Small intestine (tissue), 7 donors: ENCODE measurements around the gene MEOX1. TPM values are rescaled to one million over a fixed set of nuclear protein-coding genes. Genes with fewer than 3 reads are reported as not detected.

Experiments used
- DNase-seq, 2 donors: peaks; one replicate each; pipeline versions ENCODE4 v3.0.0 to v3.0.0-alpha.2; 2013
- FAIRE-seq: peaks from 2 replicates; lab custom pipeline; 2012; peaks lifted over from hg19 to GRCh38; lab: Jason Lieb, UNC
- H3K27ac ChIP-seq, 3 donors: one replicate each; pipeline ENCODE4 v1.5.1; 2013; ENCODE audit warnings: low read length in 2 of 3, mild to moderate bottlenecking in 2 of 3, control low read depth in 1 of 3, inconsistent platforms in 1 of 3, low read depth in 1 of 3, moderate library complexity in 1 of 3
- H3K27me3 ChIP-seq, 3 donors: one replicate each; pipeline ENCODE4 v1.6.1; 2013; ENCODE audit warnings: low read length in 3 of 3, inconsistent platforms in 1 of 3; ENCODE audit not compliant: control insufficient read depth in 3 of 3, insufficient read depth in 3 of 3
- H3K36me3 ChIP-seq, 3 donors: one replicate each; pipeline ENCODE4 v1.6.1; 2013; ENCODE audit warnings: low read length in 3 of 3, inconsistent platforms in 1 of 3, low read depth in 1 of 3, mild to moderate bottlenecking in 1 of 3, moderate library complexity in 1 of 3; ENCODE audit not compliant: control insufficient read depth in 3 of 3, insufficient read depth in 2 of 3
- H3K4me1 ChIP-seq, 3 donors: one replicate each; pipeline ENCODE4 v1.6.1; 2013; ENCODE audit warnings: low read length in 2 of 3, inconsistent platforms in 1 of 3, low read depth in 1 of 3, mild to moderate bottlenecking in 1 of 3, moderate library complexity in 1 of 3; ENCODE audit not compliant: control insufficient read depth in 3 of 3, insufficient read depth in 2 of 3
- H3K4me3 ChIP-seq, 3 donors: one replicate each; pipeline ENCODE4 v1.5.1; 2013; ENCODE audit warnings: low read length in 3 of 3, control low read depth in 1 of 3, inconsistent platforms in 1 of 3, low read depth in 1 of 3, mild to moderate bottlenecking in 1 of 3, moderate library complexity in 1 of 3
- H3K9me3 ChIP-seq, 2 donors: one replicate each; pipeline ENCODE4 v1.6.1; 2013; ENCODE audit warnings: low read depth in 1 of 2, low read length in 1 of 2; ENCODE audit not compliant: control insufficient read depth in 2 of 2, insufficient read depth in 1 of 2
- WGBS, 3 donors: extraction: QIAGEN DNeasy Blood & Tissue Kit; methylation state at CpG; one replicate each; pipeline ENCODE4 v1.1.7; 2013; 5-methylcytosine and 5-hydroxymethylcytosine counted together
- polyA plus RNA-seq, 4 donors: library from polyadenylated mRNA; stranded (reverse) in 3 of 4; unstranded in 1 of 4; fragments of 200-250 nt in 3 of 4; fragments of 120-200 nt in 1 of 4; gene quantifications; one replicate each; pipeline versions ENCODE4 v1.2.1 to v1.2.3, GENCODE V29; 2013
- donor health status: healthy with polysubstance abuse.
- donor health status: control.
- donor health status: control.
- donor health status: Bipolar disorder and iron deficiency.
- donor health status: healthy.

MEOX1 gene
- polyA plus RNA-seq, 4 donors: 2.6 to 7.1 TPM; not detected in 2

GRCh38 chr17:43644081-43644480 lies 17.6 kb downstream of the MEOX1 start:
- no peaks in the 10 kb centered on the region for H3K36me3 ChIP-seq
- no peaks in the 10 kb centered on the region for H3K9me3 ChIP-seq
- H3K4me3 ChIP-seq: no peak overlapping the region
- H3K4me1 ChIP-seq: peaks cover 0 to 16% (median 0%) of the 10 kb centered on the region in 3 donors
- 64 to 85% (median 79%) methylated on average over 4 of the region's 4 CpGs for WGBS, 3 donors
- H3K27ac ChIP-seq: no peak overlapping the region
- DNase-seq: no peak
- FAIRE-seq: no peak
- H3K27me3 ChIP-seq: peaks cover 0 to 3% (median 0%) of the 10 kb centered on the region in 3 donors

DNA sequence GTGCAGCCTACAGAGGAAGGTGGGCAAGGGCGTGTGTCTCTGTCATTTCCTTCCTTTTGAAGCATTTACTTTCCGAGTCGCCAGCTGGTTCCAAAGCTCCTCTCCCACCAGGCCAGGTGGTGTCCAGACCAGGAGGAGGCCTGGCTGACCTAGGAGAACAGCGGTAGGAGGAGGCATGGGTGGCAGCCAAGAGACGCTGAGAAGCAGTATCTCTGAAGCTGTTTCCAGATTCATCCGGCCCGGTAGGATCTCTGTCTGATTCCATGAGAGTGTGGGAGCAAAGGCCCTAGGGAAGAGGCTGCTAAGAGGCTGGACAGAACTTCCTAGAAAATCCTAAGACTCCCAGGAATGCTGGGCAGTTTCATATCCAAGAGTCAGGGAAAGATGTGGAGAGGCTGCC lies 20.3 kb downstream of the MEOX1 start:
- no peak overlapping the region for H3K27ac ChIP-seq
- no peak overlapping the region for H3K4me3 ChIP-seq
- peaks cover 0 to 15% (median 0%) of the 10 kb centered on the region in 3 donors for H3K4me1 ChIP-seq
- no peaks in the 10 kb centered on the region for H3K36me3 ChIP-seq
- H3K27me3 ChIP-seq: peaks cover 0 to 3% (median 0%) of the 10 kb centered on the region in 3 donors
- 62 to 85% (median 74%) methylated on average over 7 of the region's 7 CpGs for WGBS, 3 donors
- no peak for FAIRE-seq
- no peaks in the 10 kb centered on the region for H3K9me3 ChIP-seq
- no peak for DNase-seq

DNA sequence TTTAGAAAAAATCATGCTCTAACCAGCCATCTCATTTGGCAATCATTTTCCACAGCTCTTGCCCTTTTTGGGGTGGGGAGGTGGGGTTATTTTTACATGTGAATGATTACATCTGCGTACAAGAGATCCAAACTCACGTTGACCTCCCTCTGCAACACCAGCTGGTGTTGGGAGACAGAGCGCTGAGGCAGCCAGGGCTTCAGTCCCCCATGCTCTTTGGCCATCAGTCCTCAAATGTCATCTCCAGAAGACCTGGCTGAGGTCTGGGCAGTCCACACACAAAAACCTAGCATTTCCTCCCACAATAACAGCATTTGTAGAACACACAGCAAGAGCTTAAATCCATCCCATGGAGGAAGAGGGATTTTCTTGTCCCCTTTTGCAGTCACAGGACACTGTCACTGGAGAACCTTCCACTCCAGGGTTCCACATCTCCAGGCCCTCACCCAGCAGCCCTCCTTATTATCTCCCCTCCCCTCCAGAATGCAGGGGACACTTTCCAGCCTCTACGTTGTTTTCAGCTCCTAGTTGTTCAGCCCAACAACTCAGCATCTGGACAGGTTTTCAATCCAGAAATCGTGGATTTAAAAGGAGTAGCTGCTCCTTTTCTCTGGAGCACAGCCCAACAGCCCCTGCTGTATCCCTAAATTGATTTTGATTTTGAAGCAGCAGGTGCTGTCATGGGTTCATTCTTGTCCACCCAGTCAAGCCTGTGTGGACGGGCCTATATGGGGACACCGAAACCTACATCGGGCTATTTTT lies 21.1 kb downstream of the MEOX1 start:
- Histone ChIP-seq H3K4me3 (no peak overlapping the region), H3K36me3 (no peaks in the 10 kb centered on the region), H3K9me3 (no peaks in the 10 kb centered on the region), H3K27ac (no peak overlapping the region), H3K4me1 (peaks cover 0 to 12% (median 0%) of the 10 kb centered on the region in 3 donors), H3K27me3 (peaks cover 0 to 2% (median 0%) of the 10 kb centered on the region in 3 donors)
- no peak for FAIRE-seq
- no peak for DNase-seq
- WGBS, 3 donors: 73 to 78% (median 73%) methylated on average over 8 of the region's 8 CpGs

DNA sequence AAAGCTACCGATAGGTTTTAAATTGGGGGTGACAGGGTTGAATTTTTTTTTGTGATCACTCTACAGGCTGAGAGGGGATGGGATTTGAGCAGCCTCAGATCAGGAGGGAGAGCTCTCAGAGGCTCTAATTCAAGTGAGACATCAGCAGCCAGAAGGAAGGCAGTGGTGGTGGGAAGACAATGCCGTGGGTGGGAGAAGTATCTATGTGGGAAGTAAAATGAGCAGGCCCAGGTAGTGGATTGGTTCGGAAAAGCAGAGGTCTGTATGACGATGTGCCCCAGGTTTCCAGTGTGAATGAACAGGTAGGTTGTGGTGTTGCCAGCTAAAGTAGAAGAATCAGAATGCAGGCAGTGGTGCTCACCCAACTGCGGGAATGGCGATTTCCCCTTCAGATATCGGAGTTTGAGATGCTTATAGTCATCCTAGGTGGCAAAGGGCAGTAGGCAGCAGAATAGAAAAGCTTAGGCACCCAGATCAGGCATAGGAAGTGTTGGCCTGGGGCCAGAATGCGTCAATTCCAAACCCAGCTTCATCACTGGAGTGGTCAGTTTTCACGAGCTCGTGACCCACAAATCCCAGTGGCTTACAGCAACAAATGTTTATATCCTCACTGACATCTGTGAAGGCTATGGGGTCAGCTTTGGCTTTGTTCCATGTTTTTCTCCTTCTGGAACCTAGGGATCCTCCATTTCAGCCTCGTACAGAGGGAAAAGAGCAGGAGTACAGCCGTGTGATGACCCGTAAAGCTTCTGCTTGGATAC lies 24.0 kb downstream of the MEOX1 start:
- no peak overlapping the region for H3K4me3 ChIP-seq
- FAIRE-seq (no peak), DNase-seq (no peak)
- no peaks in the 10 kb centered on the region for H3K27me3 ChIP-seq
- 82 to 87% (median 85%) methylated on average over 13 of the region's 13 CpGs for WGBS, 3 donors
- H3K27ac ChIP-seq: no peak overlapping the region
- H3K4me1 ChIP-seq: peaks cover 0 to 31% (median 0%) of the 10 kb centered on the region in 3 donors
- H3K9me3 ChIP-seq: no peaks in the 10 kb centered on the region
- H3K36me3 ChIP-seq: no peaks in the 10 kb centered on the region

GRCh38 chr17:43636426-43636825 lies 25.3 kb downstream of the MEOX1 start:
- Histone ChIP-seq H3K9me3 (no peaks in the 10 kb centered on the region), H3K4me3 (no peak overlapping the region), H3K27ac (no peak overlapping the region), H3K36me3 (no peaks in the 10 kb centered on the region), H3K27me3 (no peaks in the 10 kb centered on the region), H3K4me1 (peaks cover 0 to 36% (median 0%) of the 10 kb centered on the region in 3 donors)
- 85 to 92% (median 89%) methylated on average over 5 of the region's 5 CpGs for WGBS, 3 donors
- FAIRE-seq: no peak
- no peak for DNase-seq

- Histone ChIP-seq H3K4me1 (peaks cover 0 to 26% (median 0%) of the 10 kb centered on the region in 3 donors), H3K36me3 (no peaks in the 10 kb centered on the region), H3K27ac (peak overlapping the region in 1 of 3 donors; percentile 45), H3K4me3 (no peak overlapping the region), H3K27me3 (no peaks in the 10 kb centered on the region), H3K9me3 (no peaks in the 10 kb centered on the region)
- peak in 1 of 2 donors; percentile 48 for DNase-seq
- no peak for FAIRE-seq
- 28 to 50% (median 41%) methylated on average over 13 of the region's 13 CpGs for WGBS, 3 donors
Observed at GRCh38 chr17:43634591-43635125, 27.1 kb downstream of the MEOX1 start.

- H3K4me1 ChIP-seq: peaks cover 0 to 37% (median 2%) of the 10 kb centered on the region in 3 donors
- FAIRE-seq (no peak), DNase-seq (no peak)
- H3K9me3 ChIP-seq: no peaks in the 10 kb centered on the region
- H3K4me3 ChIP-seq: no peak overlapping the region
- 84 to 86% (median 85%) methylated on average over 10 of the region's 10 CpGs for WGBS, 3 donors
- no peaks in the 10 kb centered on the region for H3K27me3 ChIP-seq
- H3K27ac ChIP-seq: no peak overlapping the region
- no peaks in the 10 kb centered on the region for H3K36me3 ChIP-seq
Observed at GRCh38 chr17:43632221-43632620, 29.5 kb downstream of the MEOX1 start.

DNA sequence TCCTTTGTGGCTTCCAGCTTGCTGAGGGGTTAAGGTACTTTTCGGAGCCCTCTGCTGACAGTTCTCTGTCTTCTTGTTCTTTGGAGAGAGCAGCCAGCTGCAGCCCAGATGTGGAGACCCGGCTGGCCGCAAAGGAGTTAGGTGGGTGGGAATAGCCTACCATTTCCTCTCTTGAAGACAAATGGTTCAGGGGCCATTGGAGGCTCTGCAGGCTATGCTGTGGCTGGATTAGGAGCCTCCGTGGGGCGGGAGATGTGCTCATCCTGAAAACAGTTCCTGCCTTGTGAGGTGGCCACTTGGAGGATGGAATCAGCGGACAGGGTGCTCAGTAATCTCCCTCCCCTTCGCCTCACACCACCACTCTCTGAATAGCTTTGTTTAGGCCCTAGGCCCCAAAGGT lies 30.3 kb downstream of the MEOX1 start:
- no peak for DNase-seq
- FAIRE-seq: no peak
- peaks cover 0 to 37% (median 2%) of the 10 kb centered on the region in 3 donors for H3K4me1 ChIP-seq
- no peak overlapping the region for H3K27ac ChIP-seq
- no peaks in the 10 kb centered on the region for H3K27me3 ChIP-seq
- 84 to 93% (median 86%) methylated on average over 7 of the region's 7 CpGs for WGBS, 3 donors
- H3K9me3 ChIP-seq: no peaks in the 10 kb centered on the region
- no peaks in the 10 kb centered on the region for H3K36me3 ChIP-seq
- H3K4me3 ChIP-seq: no peak overlapping the region
